ENCODE measurements around the gene KRT9.

DNA sequence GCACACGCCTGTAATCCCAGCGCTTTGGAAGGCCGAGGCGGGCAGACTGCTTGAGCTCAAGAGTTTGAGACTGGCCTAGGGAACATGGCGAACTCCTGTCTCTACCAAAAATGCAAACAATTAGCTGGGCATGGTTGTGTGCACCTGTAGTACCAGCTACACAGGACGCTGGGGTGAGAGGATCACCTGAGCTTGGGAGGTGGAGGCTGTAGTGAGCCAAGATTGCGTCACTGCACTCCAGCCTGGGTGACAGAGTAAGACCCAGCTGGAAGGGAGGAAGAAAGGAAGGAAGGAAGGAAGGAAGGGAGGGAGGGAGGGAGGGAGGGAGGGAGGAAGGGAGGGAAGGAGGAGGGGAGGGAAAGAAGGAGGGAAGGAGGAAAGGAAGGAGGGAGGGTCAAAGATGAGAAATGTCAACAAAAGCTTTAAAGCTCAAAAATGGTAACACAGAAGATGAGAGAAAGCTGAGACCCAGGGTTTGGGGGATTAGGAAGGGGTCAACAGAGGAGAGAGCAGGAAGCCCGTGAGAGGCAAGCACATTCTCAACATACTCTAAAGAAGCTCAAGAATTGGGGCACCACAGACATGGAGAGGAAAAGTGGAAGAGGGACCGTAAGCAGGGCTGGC lies 38.8 kb downstream of the KRT9 start:
- TF ChIP-seq, protein P1, sequence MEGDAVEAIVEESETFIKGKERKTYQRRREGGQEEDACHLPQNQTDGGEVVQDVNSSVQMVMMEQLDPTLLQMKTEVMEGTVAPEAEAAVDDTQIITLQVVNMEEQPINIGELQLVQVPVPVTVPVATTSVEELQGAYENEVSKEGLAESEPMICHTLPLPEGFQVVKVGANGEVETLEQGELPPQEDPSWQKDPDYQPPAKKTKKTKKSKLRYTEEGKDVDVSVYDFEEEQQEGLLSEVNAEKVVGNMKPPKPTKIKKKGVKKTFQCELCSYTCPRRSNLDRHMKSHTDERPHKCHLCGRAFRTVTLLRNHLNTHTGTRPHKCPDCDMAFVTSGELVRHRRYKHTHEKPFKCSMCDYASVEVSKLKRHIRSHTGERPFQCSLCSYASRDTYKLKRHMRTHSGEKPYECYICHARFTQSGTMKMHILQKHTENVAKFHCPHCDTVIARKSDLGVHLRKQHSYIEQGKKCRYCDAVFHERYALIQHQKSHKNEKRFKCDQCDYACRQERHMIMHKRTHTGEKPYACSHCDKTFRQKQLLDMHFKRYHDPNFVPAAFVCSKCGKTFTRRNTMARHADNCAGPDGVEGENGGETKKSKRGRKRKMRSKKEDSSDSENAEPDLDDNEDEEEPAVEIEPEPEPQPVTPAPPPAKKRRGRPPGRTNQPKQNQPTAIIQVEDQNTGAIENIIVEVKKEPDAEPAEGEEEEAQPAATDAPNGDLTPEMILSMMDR (IDR thresholded peaks at IDR 0.05) = no peak
- no peak for TF ChIP-seq POLR2A (IDR thresholded peaks at IDR 0.05)

Data from transverse colon (tissue), 3 donors.